ENCODE measurements around the gene PLXNA2. TPM values are rescaled to one million over a fixed set of nuclear protein-coding genes. Genes with fewer than 3 reads are reported as not detected.

The PLXNA2 gene
- total and polyA plus RNA-seq, 7 donors: 2.4 to 16.1 (median 6.4) TPM

DNA sequence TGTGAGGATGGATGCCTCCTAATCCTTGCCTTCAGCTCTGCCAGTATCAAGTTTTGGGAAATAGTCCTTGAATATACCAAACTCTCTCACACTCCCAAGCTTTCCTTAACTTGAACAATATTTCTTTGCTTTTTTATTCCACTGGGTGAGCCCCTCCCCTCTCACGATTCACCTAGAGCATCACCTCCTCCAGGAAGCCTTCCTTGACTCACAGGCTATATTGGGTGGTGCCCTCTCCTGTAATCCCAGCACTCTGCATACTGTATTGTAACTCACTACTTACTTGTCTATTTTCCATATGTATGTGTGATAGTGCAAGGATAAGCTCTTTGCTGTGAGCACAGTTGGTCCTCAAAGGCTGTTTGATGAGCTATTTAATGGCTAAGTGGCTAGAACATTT is 114.7 kb downstream of the PLXNA2 start:
- 88 to 93% methylated on average over 1 of the region's 1 CpG for WGBS, 2 donors
- no peaks in the 10 kb centered on the region for H3K9me3 ChIP-seq
- no peaks in the 10 kb centered on the region for H3K36me3 ChIP-seq
- H3K4me1 ChIP-seq: peaks cover 0 to 20% (median 13%) of the 10 kb centered on the region in 4 donors
- no peak for TF ChIP-seq POLR2AphosphoS5 (IDR thresholded peaks at IDR 0.05)
- TF ChIP-seq EP300 (IDR thresholded peaks at IDR 0.05): no peak
- TF ChIP-seq, protein P1, sequence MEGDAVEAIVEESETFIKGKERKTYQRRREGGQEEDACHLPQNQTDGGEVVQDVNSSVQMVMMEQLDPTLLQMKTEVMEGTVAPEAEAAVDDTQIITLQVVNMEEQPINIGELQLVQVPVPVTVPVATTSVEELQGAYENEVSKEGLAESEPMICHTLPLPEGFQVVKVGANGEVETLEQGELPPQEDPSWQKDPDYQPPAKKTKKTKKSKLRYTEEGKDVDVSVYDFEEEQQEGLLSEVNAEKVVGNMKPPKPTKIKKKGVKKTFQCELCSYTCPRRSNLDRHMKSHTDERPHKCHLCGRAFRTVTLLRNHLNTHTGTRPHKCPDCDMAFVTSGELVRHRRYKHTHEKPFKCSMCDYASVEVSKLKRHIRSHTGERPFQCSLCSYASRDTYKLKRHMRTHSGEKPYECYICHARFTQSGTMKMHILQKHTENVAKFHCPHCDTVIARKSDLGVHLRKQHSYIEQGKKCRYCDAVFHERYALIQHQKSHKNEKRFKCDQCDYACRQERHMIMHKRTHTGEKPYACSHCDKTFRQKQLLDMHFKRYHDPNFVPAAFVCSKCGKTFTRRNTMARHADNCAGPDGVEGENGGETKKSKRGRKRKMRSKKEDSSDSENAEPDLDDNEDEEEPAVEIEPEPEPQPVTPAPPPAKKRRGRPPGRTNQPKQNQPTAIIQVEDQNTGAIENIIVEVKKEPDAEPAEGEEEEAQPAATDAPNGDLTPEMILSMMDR (IDR thresholded peaks at IDR 0.05): no peak
- TF ChIP-seq POLR2A (IDR thresholded peaks at IDR 0.05): no peak
- no peaks in the 10 kb centered on the region for H3K27me3 ChIP-seq
- no peak overlapping the region for H3K4me3 ChIP-seq
- intact Hi-C loops (cut with DNase I): loop anchor here (5.0 kb wide), 1 partner anchor 97 kb away; no protein-coding TSS in a partner anchor
- no peak overlapping the region for H3K27ac ChIP-seq
- DNase-seq: no peak

DNA sequence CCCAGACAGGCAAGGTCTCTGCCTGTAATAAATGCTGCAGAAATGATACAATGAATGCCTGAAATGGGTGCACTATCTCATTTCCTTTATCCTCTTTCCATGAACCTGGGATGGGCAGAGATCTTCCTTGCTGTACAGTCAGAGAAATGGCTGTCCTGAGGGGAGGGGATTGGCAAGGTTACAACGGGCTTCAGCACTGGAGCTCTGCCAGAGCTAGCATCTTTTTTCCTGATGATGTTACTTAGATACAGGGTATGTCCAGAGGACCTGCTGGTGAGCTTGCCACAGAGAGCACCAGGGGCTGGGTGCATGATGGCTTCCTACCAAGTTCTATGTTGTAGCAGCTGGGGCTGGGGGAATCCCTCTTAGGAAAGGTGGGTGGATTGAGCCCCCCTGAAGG is 115.1 kb downstream of the PLXNA2 start:
- intact Hi-C loops (cut with DNase I): loop anchor here (5.0 kb wide), 1 partner anchor 97 kb away; no protein-coding TSS in a partner anchor
- H3K36me3 ChIP-seq: no peaks in the 10 kb centered on the region
- WGBS, 2 donors: 12 to 17% methylated on average over 1 of the region's 1 CpG
- H3K27me3 ChIP-seq: no peaks in the 10 kb centered on the region
- no peak overlapping the region for H3K4me3 ChIP-seq
- H3K9me3 ChIP-seq: no peaks in the 10 kb centered on the region
- DNase-seq: peak; percentile 48
- no peak for TF ChIP-seq EP300 (IDR thresholded peaks at IDR 0.05)
- TF ChIP-seq, protein P1 (IDR thresholded peaks at IDR 0.05): no peak
- TF ChIP-seq POLR2A (IDR thresholded peaks at IDR 0.05): no peak
- no peak for TF ChIP-seq POLR2AphosphoS5 (IDR thresholded peaks at IDR 0.05)
- H3K4me1 ChIP-seq: peaks cover 0 to 20% (median 10%) of the 10 kb centered on the region in 4 donors
- no peak overlapping the region for H3K27ac ChIP-seq

DNA sequence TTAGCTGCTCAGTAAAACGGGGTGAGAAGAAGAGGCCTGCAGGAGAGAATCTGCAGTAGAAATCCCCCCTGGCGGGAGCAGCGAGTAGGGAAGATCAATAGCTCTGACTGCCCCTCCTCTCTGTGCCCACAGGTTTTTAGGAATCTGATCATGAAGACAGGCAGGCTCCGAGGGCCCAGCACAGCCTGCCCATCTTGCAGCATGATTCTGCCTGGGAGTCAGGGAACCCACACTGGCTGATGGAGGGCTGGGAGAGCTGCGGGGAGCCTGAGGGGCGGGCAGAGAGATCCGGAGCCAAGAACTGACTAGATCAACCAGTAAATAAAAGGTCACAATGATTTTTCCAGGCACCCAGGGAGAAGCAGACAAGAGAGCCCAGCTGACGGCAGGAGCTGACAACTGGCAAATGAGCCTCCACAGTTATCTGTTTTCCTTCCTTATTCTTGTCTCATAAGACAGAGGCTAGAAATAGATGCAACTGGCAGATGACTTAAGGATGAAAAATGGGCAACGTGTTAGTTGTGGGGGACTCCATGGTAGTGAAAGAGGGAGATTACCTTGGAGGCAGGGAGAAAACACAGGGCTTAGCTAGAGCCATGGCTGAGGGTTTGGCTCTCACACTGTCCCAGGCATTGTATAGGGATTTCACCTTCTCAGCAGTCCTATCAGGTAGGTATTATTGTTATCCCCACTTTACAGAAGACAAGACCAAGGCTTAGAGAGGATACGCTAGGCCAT is 116.2 kb downstream of the PLXNA2 start:
- H3K36me3 ChIP-seq: no peaks in the 10 kb centered on the region
- H3K9me3 ChIP-seq: no peaks in the 10 kb centered on the region
- peak overlapping the region in 3 of 4 donors; percentile 17 to 39 (median 31) for H3K27ac ChIP-seq
- H3K27me3 ChIP-seq: no peaks in the 10 kb centered on the region
- WGBS, 2 donors: 84 to 90% methylated on average over 10 of the region's 10 CpGs
- peaks cover 0 to 20% (median 10%) of the 10 kb centered on the region in 4 donors for H3K4me1 ChIP-seq
- intact Hi-C loops (cut with DNase I): loop anchor here (5.0 kb wide), 1 partner anchor 96 kb away; no protein-coding TSS in a partner anchor
- DNase-seq: peak; percentile 49
- no peak for TF ChIP-seq POLR2A (IDR thresholded peaks at IDR 0.05)
- no peak for TF ChIP-seq POLR2AphosphoS5 (IDR thresholded peaks at IDR 0.05)
- no peak for TF ChIP-seq EP300 (IDR thresholded peaks at IDR 0.05)
- TF ChIP-seq, protein P1 (IDR thresholded peaks at IDR 0.05): no peak
- H3K4me3 ChIP-seq: no peak overlapping the region

DNA sequence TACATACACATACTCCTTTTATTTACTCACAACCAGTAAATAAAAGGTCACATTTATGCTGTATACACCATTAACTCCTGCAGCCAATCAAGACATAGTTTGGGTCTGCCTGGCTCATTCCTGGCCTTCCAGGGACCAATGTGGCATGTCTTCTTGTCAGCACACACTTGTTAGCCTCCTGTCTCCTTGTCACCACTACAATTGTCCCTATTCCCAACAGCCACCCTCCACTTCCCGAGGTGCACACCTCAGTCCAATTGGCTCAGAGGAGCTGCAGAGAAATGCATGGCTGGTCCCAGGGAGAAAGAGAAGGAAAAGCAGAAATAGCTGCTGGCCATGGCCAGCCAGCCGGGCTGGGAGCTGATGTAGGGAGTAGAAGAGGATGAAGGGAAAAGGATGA is 116.9 kb downstream of the PLXNA2 start:
- no peak overlapping the region for H3K4me3 ChIP-seq
- peaks cover 0 to 16% (median 5%) of the 10 kb centered on the region in 4 donors for H3K4me1 ChIP-seq
- WGBS, 2 donors: 85 to 90% methylated on average over 2 of the region's 2 CpGs
- no peak for TF ChIP-seq EP300 (IDR thresholded peaks at IDR 0.05)
- TF ChIP-seq, protein P1 (IDR thresholded peaks at IDR 0.05): no peak
- TF ChIP-seq POLR2A (IDR thresholded peaks at IDR 0.05): no peak
- no peak for TF ChIP-seq POLR2AphosphoS5 (IDR thresholded peaks at IDR 0.05)
- intact Hi-C loops (cut with DNase I): loop anchor here (5.0 kb wide), 1 partner anchor 95 kb away; no protein-coding TSS in a partner anchor
- H3K9me3 ChIP-seq: no peaks in the 10 kb centered on the region
- no peaks in the 10 kb centered on the region for H3K36me3 ChIP-seq
- no peaks in the 10 kb centered on the region for H3K27me3 ChIP-seq
- H3K27ac ChIP-seq: peak overlapping the region in 1 of 4 donors; percentile 39
- peak; percentile 8 for DNase-seq
